ENCODE measurements around the gene VSTM5. TPM values are rescaled to one million over a fixed set of nuclear protein-coding genes. Genes with fewer than 3 reads are reported as not detected.
"Not testable (repeated sequence)": the region's sequence is repeated elsewhere in the genome, so short reads cannot be mapped to it uniquely, and the experiment has no call there.

VSTM5 gene, protein sequence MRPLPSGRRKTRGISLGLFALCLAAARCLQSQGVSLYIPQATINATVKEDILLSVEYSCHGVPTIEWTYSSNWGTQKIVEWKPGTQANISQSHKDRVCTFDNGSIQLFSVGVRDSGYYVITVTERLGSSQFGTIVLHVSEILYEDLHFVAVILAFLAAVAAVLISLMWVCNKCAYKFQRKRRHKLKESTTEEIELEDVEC
- total RNA-seq, result not detected

DNA sequence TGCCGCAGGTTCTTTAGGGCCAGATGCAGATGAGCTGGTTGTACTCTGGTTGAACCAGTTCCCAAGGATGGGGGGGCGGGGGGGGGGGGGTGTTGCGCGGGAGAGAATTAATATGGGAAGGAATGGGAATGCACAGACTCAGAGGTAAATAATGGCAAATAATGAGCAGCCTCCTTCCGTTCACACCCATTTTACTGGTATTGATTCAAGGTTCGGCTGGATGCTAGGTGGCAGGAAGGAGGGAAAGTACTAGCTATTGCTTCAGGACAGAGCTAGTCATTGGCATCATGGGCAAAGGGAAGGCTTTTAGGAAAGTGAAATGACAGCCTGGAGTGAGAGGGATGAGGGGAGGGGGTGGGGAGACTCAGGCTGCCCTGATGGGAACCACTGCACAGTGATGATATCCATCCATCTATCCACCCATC lies at the start of gene VSTM5:
TSS of gene VSTM5 (minus strand) at position 25 of the 425 bp plus-strand sequence. CDS start 116 bp downstream, outside the sequence.
- peaks cover 3% of the 10 kb centered on the region for H3K4me1 Mint-ChIP-seq
- no peaks in the 10 kb centered on the region for H3K9me3 Mint-ChIP-seq (ENCODE audit: low read depth)
- no peak within 1 kb of the TSS for H3K27ac Mint-ChIP-seq
- ATAC-seq (no peak), DNase-seq (no peak)
- no peak within 1 kb of the TSS for H3K4me3 Mint-ChIP-seq
- no peaks in the 10 kb centered on the region for H3K36me3 Mint-ChIP-seq
- CTCF ChIA-PET, result no interaction called here
- peaks cover 19% of the 10 kb centered on the region for H3K27me3 Mint-ChIP-seq

DNA sequence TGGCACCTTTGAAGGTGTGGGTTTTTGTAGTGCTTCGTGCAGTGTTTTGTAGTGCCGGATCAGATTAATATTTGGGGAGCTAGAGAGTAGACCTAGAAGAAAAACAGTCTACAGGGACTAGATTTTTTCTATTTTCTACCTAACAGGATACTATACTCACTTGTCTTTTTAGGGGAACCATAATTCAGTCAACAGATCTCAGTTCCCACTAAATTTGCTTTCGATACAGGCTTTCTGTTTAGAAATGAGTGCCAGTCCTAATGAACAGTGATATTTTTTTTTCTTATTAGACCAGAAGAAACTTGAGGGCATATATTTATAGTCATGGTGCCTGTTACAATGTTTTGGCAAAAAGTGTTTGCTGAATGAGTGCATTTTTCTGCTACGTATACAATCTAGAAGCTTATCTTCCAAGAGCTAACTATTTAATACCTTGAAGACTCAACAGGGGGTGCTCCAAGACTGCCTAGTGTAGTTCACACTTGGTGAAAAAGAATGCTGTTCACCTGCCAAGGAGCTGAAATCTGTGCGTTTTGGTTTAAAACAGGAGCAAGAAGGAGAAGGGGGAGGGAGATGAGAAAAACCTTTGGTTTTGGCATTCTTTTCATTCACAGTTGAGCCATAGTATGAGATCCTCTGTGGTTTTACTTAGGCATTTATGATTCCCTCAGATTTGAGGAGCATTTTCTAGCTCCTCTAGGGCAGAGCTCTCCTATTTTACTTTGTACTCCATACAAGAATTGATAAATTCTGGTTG lies 44.9 kb upstream of the VSTM5 start:
- CTCF ChIA-PET, result interaction anchor here (0.6 to 1.6 kb wide), 5 partner anchors 14 to 609 kb away, joined by 3 to 4 read pairs (median 4); no protein-coding TSS in a partner anchor
- H3K27ac Mint-ChIP-seq, result no peak overlapping the region
- no peaks in the 10 kb centered on the region for H3K36me3 Mint-ChIP-seq
- H3K27me3 Mint-ChIP-seq, result peaks cover 26% of the 10 kb centered on the region
- ATAC-seq (no peak), DNase-seq (no peak)
- no peaks in the 10 kb centered on the region for H3K4me1 Mint-ChIP-seq
- no peaks in the 10 kb centered on the region for H3K9me3 Mint-ChIP-seq (ENCODE audit: low read depth)
- no peak overlapping the region for H3K4me3 Mint-ChIP-seq

DNA sequence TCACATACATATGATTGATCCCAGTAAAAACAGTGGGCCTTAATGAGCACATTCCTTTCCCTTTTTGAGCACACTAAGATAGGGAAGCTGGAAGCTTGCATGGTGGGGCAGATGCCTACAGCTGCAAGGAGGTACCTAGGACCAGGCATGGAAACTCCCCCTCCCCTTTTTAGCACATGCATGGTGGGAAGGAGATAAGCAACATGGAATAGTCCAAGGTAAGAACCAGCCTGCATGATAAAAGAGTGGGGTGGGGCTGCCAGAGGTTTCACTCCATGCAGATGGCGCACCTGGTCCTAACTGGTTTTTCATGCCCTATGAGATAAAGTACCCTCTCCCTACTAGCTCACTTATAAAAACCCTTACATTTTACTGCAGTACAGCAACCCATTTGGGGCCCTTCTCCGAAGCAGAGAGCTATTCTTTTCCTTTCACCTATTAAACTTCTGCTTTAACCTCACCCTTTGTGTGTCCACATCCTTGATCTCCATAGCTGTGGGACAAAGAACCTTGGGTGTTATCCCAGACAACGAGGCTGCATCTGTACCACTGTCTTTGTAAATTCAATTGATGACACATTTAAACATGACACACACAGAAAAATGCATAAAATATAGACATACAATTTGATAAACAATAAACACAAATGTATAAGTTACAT lies 40.1 kb upstream of the VSTM5 start:
- no peak for DNase-seq
- no peaks in the 10 kb centered on the region for H3K36me3 Mint-ChIP-seq
- CTCF ChIA-PET, result no interaction called here
- no peaks in the 10 kb centered on the region for H3K4me1 Mint-ChIP-seq
- H3K9me3 Mint-ChIP-seq (ENCODE audit: low read depth), result no peaks in the 10 kb centered on the region
- H3K4me3 Mint-ChIP-seq, result no peak overlapping the region
- H3K27ac Mint-ChIP-seq, result no peak overlapping the region
- H3K27me3 Mint-ChIP-seq, result peaks cover 13% of the 10 kb centered on the region
- no peak for ATAC-seq

DNA sequence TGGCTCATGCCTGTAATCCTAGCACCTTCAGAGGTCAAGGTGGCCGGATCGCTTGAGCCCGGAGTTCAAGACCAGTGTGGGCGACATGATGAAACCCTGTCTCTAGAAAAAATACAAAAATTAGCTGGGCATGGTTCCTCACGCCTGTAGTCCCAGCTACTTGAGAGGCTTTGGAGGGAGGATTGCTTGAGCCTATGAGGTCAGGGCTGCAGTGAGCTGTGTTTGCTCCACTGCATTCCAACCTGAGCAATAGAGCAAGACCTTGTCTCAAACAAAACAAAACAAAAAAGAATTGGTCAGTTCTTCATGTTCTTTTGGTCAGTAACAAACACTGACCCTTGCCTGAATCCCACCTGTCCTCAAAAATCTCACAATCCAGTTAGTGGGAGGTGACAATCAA lies 36.7 kb upstream of the VSTM5 start:
- no peak overlapping the region for H3K27ac Mint-ChIP-seq
- H3K4me1 Mint-ChIP-seq, result no peaks in the 10 kb centered on the region
- peaks cover 5% of the 10 kb centered on the region for H3K9me3 Mint-ChIP-seq (ENCODE audit: low read depth)
- no peak overlapping the region for H3K4me3 Mint-ChIP-seq
- CTCF ChIA-PET, result interaction anchor here (0.7 kb wide), 1 partner anchor 10 kb away, joined by 3 read pairs; no protein-coding TSS in a partner anchor
- H3K36me3 Mint-ChIP-seq, result peaks cover 2% of the 10 kb centered on the region
- ATAC-seq (no peak), DNase-seq (no peak)
- H3K27me3 Mint-ChIP-seq, result no peaks in the 10 kb centered on the region

DNA sequence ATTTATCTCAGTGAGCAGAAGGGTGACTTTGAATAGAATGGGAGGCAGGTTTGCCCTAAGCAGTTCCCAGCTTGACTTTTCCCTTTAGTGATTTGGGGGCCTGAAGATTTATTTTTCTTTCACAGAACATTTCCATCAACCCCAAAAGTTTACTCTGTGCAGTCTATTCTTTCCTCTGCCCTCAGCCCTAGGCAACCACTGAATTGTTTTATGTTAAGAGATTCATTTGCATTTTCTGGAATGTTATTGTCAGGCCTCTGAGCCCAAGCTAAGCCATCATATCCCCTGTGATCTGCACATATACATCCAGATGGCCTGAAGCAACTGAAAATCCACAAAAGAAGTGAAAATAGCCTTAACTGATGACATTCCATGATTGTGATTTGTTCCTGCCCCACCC lies 28.7 kb upstream of the VSTM5 start:
- peaks cover 14% of the 10 kb centered on the region for H3K27me3 Mint-ChIP-seq
- H3K4me3 Mint-ChIP-seq; H3K36me3 Mint-ChIP-seq; DNase-seq; H3K4me1 Mint-ChIP-seq; CTCF ChIA-PET; ATAC-seq; H3K27ac Mint-ChIP-seq; H3K9me3 Mint-ChIP-seq (ENCODE audit: low read depth): not testable (repeated sequence)

DNA sequence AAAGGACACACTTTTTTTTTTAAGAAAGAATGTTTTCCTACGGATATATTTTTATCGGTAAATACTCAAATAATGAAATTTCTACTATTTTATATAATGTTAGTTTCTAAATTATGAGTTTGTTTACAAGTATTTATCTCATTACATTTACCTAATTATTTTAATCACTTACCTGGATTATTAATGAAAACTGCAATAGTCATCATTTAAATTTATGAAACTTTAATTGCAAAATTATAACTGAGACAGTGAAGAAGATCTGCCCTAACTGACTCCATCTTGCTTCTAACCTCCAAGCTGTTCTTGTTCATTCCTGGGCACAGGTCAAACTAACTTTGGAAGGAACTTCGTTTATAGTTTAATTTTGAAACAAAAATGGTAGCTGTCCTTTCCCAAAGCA lies 25.2 kb upstream of the VSTM5 start:
- ATAC-seq (no peak), DNase-seq (no peak)
- Mint-ChIP-seq H3K27me3 (peaks cover 27% of the 10 kb centered on the region), H3K9me3 (ENCODE audit: low read depth) (no peaks in the 10 kb centered on the region), H3K4me3 (no peak overlapping the region), H3K27ac (no peak overlapping the region), H3K36me3 (no peaks in the 10 kb centered on the region), H3K4me1 (no peaks in the 10 kb centered on the region)
- CTCF ChIA-PET, result no interaction called here

DNA sequence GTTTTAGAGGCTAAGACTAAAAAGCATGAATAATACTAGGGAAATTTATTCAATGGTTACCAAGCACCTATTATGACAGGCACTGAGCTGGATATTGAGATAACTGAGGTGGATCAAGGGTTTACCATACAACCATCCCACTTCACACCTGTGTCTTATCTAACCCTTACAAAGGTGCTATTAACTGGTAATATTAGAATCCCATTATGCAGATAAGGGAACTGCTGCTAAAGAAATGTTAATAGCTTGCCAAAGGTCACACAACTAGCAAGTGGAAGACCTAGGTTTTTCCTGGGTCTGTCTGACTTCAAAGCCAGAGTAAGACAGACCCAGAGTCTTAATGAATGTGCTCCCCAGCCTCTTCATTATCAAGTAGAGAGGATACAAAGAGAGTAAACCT lies 21.1 kb upstream of the VSTM5 start:
- Mint-ChIP-seq H3K4me1 (no peaks in the 10 kb centered on the region), H3K27me3 (peaks cover 14% of the 10 kb centered on the region), H3K36me3 (no peaks in the 10 kb centered on the region), H3K4me3 (no peak overlapping the region), H3K27ac (no peak overlapping the region), H3K9me3 (ENCODE audit: low read depth) (no peaks in the 10 kb centered on the region)
- CTCF ChIA-PET, result no interaction called here
- no peak for DNase-seq
- ATAC-seq, result no peak

DNA sequence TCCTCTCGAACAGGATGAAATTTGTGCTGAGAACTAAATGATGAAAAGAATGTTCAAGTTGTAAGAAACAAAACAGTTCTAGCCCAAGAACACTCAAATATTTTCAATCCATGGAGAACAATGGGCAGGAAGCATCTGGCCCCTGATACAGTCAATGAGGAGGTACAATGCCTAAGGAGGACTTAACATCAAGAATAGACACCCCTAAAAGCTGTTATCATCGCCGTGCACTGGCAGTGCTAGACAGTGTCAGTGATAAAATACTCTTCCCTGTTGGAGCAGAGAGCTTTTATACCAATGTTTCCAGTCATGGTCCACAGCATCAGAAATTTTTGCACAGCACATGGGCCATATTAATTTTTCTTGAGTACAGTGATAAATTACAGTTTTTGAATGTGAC lies 20.2 kb upstream of the VSTM5 start:
- CTCF ChIA-PET, result no interaction called here
- H3K27ac Mint-ChIP-seq, result no peak overlapping the region
- no peaks in the 10 kb centered on the region for H3K4me1 Mint-ChIP-seq
- ATAC-seq (no peak), DNase-seq (no peak)
- H3K9me3 Mint-ChIP-seq (ENCODE audit: low read depth), result no peaks in the 10 kb centered on the region
- peaks cover 13% of the 10 kb centered on the region for H3K27me3 Mint-ChIP-seq
- no peaks in the 10 kb centered on the region for H3K36me3 Mint-ChIP-seq
- H3K4me3 Mint-ChIP-seq, result no peak overlapping the region

DNA sequence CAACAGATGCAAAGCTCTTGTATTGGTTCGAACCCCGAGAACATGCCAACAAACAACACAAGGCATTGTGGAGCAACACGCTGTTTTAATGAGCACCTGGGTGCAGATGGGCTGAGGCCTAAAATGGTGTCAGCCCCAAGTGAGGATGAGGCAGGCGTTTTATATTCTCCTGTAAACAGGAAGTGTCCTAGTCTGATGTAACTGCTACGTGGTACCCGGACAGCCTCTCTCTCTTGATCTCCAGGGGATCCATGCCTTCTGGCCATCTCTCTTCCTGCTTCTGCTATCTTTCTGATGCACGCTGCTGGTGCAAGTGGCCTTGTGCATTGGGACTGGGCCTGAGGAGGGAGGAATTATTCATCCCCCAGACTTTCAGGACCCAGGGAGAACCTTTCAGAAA lies 19.4 kb upstream of the VSTM5 start:
- DNase-seq, result no peak
- no peaks in the 10 kb centered on the region for H3K4me1 Mint-ChIP-seq
- peaks cover 13% of the 10 kb centered on the region for H3K27me3 Mint-ChIP-seq
- H3K4me3 Mint-ChIP-seq, result no peak overlapping the region
- CTCF ChIA-PET, result no interaction called here
- no peaks in the 10 kb centered on the region for H3K9me3 Mint-ChIP-seq (ENCODE audit: low read depth)
- no peaks in the 10 kb centered on the region for H3K36me3 Mint-ChIP-seq
- ATAC-seq, result no peak
- H3K27ac Mint-ChIP-seq, result no peak overlapping the region

DNA sequence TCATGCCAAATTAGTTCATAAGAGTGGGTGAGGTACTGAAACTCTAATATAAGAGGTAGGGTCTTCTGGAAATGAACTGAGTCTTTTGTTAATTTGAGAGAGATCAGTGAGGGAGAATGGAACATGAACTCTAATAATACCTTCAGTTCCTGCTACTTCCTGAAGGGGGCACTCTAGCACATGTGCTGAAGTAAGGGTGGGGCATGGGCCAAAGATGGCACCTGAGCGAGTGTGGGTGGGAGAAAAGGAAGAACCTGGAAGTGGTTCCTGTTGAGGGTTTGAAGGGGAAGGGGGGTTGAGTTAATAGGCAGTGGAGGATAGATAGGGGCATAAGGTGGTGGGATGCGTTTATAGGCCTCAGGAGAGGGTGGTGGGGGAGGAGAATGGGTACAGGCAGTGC lies 18.0 kb upstream of the VSTM5 start:
- H3K4me3 Mint-ChIP-seq; ATAC-seq; H3K36me3 Mint-ChIP-seq; DNase-seq; H3K9me3 Mint-ChIP-seq (ENCODE audit: low read depth); CTCF ChIA-PET; H3K4me1 Mint-ChIP-seq; H3K27ac Mint-ChIP-seq: not testable (repeated sequence)
- peaks cover 13% of the 10 kb centered on the region for H3K27me3 Mint-ChIP-seq

DNA sequence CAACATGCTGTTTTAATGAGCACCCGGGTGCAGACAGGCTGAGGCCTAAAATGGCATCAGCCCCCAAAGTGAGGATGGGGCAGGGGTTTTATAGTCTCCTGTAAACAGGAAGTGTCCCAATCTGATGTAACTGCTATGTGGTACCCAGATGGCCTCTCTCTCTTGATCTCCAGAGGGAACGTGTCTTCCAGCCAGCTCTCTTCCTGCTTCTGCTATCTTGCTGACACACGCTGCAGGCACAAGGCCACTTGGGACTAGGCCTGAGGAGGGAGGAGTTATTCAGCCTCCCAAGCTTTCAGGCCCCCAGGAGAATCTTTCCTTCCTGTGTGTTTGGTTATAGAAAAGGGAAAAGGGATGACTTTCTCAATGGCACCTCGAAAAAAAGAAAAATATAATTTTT lies 11.4 kb upstream of the VSTM5 start:
- DNase-seq, result no peak
- CTCF ChIA-PET, result no interaction called here
- Mint-ChIP-seq H3K4me3 (no peak overlapping the region), H3K27ac (no peak overlapping the region), H3K9me3 (ENCODE audit: low read depth) (no peaks in the 10 kb centered on the region), H3K4me1 (no peaks in the 10 kb centered on the region), H3K36me3 (no peaks in the 10 kb centered on the region), H3K27me3 (peaks cover 4% of the 10 kb centered on the region)
- ATAC-seq, result no peak

DNA sequence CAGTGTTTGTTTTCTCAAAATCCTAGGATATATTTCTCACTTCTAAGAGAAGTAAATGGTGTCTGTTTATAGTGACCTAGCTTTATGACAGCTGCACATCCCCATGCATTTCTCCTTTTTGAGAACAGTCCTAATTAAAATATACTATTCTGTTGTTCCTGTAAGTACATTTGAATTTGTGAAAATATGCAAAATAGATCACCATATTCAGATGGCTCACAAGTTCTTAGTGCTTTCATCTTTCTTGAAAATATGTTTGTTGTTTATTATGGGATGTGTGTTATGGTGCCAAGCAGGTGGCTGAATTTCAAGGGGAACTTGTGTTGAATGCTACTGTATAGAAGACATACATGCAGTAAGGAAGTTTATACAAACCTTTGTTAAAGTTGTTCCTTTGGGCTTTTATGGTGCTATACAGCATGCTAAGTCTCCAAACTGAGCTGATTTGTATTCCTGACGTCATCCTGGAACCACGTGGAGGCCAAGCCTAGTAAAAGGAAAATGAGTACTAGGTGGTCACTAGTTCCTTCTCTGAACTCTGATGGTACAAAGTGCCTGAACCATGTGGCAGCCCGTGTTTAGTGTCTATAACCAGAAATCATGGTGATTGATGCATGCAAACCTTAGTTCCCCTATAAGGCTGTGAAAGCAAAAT lies 7.8 kb upstream of the VSTM5 start:
- no peaks in the 10 kb centered on the region for H3K4me1 Mint-ChIP-seq
- peaks cover 11% of the 10 kb centered on the region for H3K27me3 Mint-ChIP-seq
- DNase-seq (no peak), ATAC-seq (no peak)
- CTCF ChIA-PET, result no interaction called here
- no peaks in the 10 kb centered on the region for H3K9me3 Mint-ChIP-seq (ENCODE audit: low read depth)
- no peak overlapping the region for H3K4me3 Mint-ChIP-seq
- H3K27ac Mint-ChIP-seq, result no peak overlapping the region
- no peaks in the 10 kb centered on the region for H3K36me3 Mint-ChIP-seq

DNA sequence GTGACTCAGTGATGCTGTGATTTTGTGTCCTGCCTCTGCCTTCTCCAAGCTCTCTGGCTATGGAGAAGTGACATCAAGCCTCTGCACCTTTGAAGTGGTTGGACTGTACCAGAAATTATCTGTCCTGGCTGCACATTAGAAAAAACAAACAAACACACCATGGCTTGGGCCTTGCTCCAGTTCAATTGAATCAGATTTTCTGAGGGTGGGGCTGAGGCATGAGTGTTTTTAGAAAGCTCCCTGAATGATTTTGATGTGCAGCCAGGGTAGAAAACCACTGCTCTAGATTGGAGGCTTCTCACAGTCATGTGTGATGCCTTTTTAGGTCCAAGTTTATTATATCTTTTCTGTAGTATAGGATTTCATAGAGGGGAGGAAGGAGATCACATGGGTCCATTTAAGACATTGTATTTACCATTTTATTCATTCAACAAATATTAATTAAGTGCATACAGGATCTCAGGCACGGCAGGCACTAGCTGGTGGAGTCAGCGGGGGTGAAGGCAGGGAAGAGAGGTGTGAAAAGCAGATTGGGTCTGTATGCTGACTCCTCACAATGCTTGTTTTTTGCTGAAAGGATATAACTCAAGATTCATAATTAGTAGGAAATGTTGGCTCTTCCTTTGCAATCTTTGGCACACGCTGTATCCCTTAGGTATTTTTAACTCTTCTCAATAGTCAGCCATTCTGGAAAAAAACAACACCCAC lies 7.1 kb upstream of the VSTM5 start:
- CTCF ChIA-PET, result no interaction called here
- no peaks in the 10 kb centered on the region for H3K9me3 Mint-ChIP-seq (ENCODE audit: low read depth)
- H3K27me3 Mint-ChIP-seq, result peaks cover 17% of the 10 kb centered on the region
- DNase-seq (no peak), ATAC-seq (no peak)
- no peaks in the 10 kb centered on the region for H3K36me3 Mint-ChIP-seq
- no peak overlapping the region for H3K4me3 Mint-ChIP-seq
- H3K27ac Mint-ChIP-seq, result no peak overlapping the region
- no peaks in the 10 kb centered on the region for H3K4me1 Mint-ChIP-seq

All from activated CD8-positive, alpha-beta memory T cell treated with anti-CD3 and anti-CD28 coated beads, Interleukin-2, amount 10 ng/mL, durations not matched to agents 7 days and 5 days (primary cell).